PC-9 (cell line): ENCODE results near the gene FAM184B. TPM values are rescaled to one million over a fixed set of nuclear protein-coding genes. Genes with fewer than 3 reads are reported as not detected.

Experiments
- BruUV-seq: library from RNA; stranded (reverse); fragments of 400-500 nt; replicated peaks from 2 replicates; lab custom pipeline; 2021; lab: Mats Ljungman, UMichigan
- CTCF ChIA-PET: fragments of 300-600 bp; sonication (Branson Sonifier 250); formaldehyde crosslinking; loops from one replicate; lab custom pipeline; 2022; ENCODE audit warnings: antibody characterized with exemption; lab: Charles Lee
- POLR2A ChIA-PET: fragments of 300-600 bp; sonication (Branson Sonifier 250); formaldehyde crosslinking; loops from one replicate; lab custom pipeline; 2022; ENCODE audit warnings: antibody characterized with exemption; ENCODE audit not compliant: unreplicated experiment; lab: Charles Lee
- DNase-seq, 2 experiments: peaks; one replicate each; pipeline versions ENCODE4 v3.0.0 to v3.0.0-alpha.2; 2015 to 2022; ENCODE audit warnings: mixed read lengths in 1 of 2
- H2AFZ ChIP-seq: fragments of 200-600 bp; sonication (generic); 2 replicates; pipeline ENCODE4 v1.8.1; 2017; ENCODE audit warnings: antibody characterized with exemption
- H3F3A ChIP-seq: fragments of 200-600 bp; sonication (generic); 2 replicates; pipeline ENCODE4 v1.8.1; 2017; ENCODE audit warnings: antibody characterized with exemption, mild to moderate bottlenecking, low read depth; ENCODE audit not compliant: insufficient read depth
- H3K27ac ChIP-seq: fragments of 200-600 bp; sonication (generic); 2 replicates; pipeline ENCODE4 v1.6.1; 2016; ENCODE audit warnings: mixed run types
- H3K27me3 ChIP-seq: fragments of 200-600 bp; sonication (generic); 2 replicates; pipeline ENCODE4 v1.6.1; 2016; ENCODE audit warnings: low read depth, mixed run types; ENCODE audit not compliant: insufficient read depth
- H3K36me3 ChIP-seq: fragments of 200-600 bp; sonication (generic); 2 replicates; pipeline ENCODE4 v1.6.1; 2016; ENCODE audit warnings: low read depth, mixed run types
- H3K4me1 ChIP-seq: fragments of 200-600 bp; sonication (generic); replicated peaks from 2 replicates; pipeline ENCODE4 v1.6.1; 2016; ENCODE audit warnings: mixed run types; ENCODE audit not compliant: insufficient read depth
- H3K4me2 ChIP-seq: fragments of 200-600 bp; sonication (generic); 2 replicates; pipeline ENCODE4 v1.6.1; 2017; ENCODE audit warnings: mixed run types
- H3K4me3 ChIP-seq: fragments of 200-600 bp; sonication (generic); 2 replicates; pipeline ENCODE4 v1.6.1; 2016; ENCODE audit warnings: mixed run types
- H3K79me2 ChIP-seq: fragments of 200-600 bp; sonication (generic); 2 replicates; pipeline ENCODE4 v1.6.1; 2017; ENCODE audit warnings: low read depth, mixed run types
- H3K9me2 ChIP-seq: fragments of 200-600 bp; sonication (generic); 2 replicates; pipeline ENCODE4 v1.8.1; 2017; ENCODE audit warnings: mild to moderate bottlenecking; ENCODE audit not compliant: insufficient read depth
- H3K9me3 ChIP-seq: fragments of 200-600 bp; sonication (generic); 2 replicates; pipeline ENCODE4 v1.8.1; 2016; ENCODE audit warnings: low read depth; ENCODE audit not compliant: insufficient read depth
- H4K20me1 ChIP-seq: fragments of 200-600 bp; sonication (generic); 2 replicates; pipeline ENCODE4 v1.8.1; 2017; ENCODE audit not compliant: insufficient read depth
- CTCF ChIP-seq: fragments of 200-600 bp; sonication (generic); conservative IDR thresholded peaks from 2 replicates; pipeline ENCODE4 v1.6.1; 2017; ENCODE audit warnings: mixed run types, antibody characterized with exemption, mild to moderate bottlenecking, moderate library complexity
- EZH2 ChIP-seq: fragments of 200-600 bp; sonication (generic); IDR thresholded peaks from 2 replicates; pipeline ENCODE4 v1.8.0; 2017; ENCODE audit warnings: antibody characterized with exemption, low read depth
- intact Hi-C: fragments of 100-400 bp; cut with micrococcal nuclease; formaldehyde crosslinking; loops from one replicate; pipeline ENCODE4 v1.10.0; 2022; ENCODE audit not compliant: unreplicated experiment
- total RNA-seq: library from RNA; stranded (reverse); gene quantifications from 2 replicates; pipeline ENCODE4 v1.2.3, GENCODE V29; 2021

The FAM184B gene
- total RNA-seq, 1 experiment from 2014 or later: not detected

GRCh38 chr4:17707671-17708070 lies 73.8 kb downstream of the FAM184B start:
- Histone ChIP-seq H3K79me2 (no peaks in the 10 kb centered on the region), H3F3A (no peaks in the 10 kb centered on the region), H3K27me3 (no peaks in the 10 kb centered on the region; the same call in 1 of the 2 replicates), H3K27ac (no peak overlapping the region), H2AFZ (no peak overlapping the region), H3K4me3 (no peak overlapping the region), H3K4me1 (no peaks in the 10 kb centered on the region), H3K9me2 (no peaks in the 10 kb centered on the region), H3K36me3 (no peaks in the 10 kb centered on the region), H3K9me3 (no peaks in the 10 kb centered on the region), H3K4me2 (no peak overlapping the region), H4K20me1 (no peaks in the 10 kb centered on the region)
- intact Hi-C loops: no loop called here
- no peak for DNase-seq
- no TSS peak for BruUV-seq
- CTCF ChIA-PET: no interaction called here
- TF ChIP-seq EZH2 (no peak), CTCF (no peak)
- POLR2A ChIA-PET: no interaction called here

- BruUV-seq: no TSS peak
- ChIA-PET CTCF (no interaction called here), POLR2A (no interaction called here)
- no peak overlapping the region for H3K4me3 ChIP-seq
- H3K4me2 ChIP-seq: no peak overlapping the region
- H2AFZ ChIP-seq: no peak overlapping the region
- no peaks in the 10 kb centered on the region for H4K20me1 ChIP-seq
- no peaks in the 10 kb centered on the region for H3K79me2 ChIP-seq
- TF ChIP-seq EZH2 (no peak), CTCF (no peak)
- H3K27ac ChIP-seq: no peak overlapping the region
- no peaks in the 10 kb centered on the region for H3K9me3 ChIP-seq
- H3K36me3 ChIP-seq: no peaks in the 10 kb centered on the region
- no peaks in the 10 kb centered on the region for H3K9me2 ChIP-seq
- H3K4me1 ChIP-seq: no peaks in the 10 kb centered on the region
- intact Hi-C loops: no loop called here
- no peak for DNase-seq
- no peaks in the 10 kb centered on the region for H3K27me3 ChIP-seq
- no peaks in the 10 kb centered on the region for H3F3A ChIP-seq
These were observed 76.3 kb downstream of the FAM184B start for GRCh38 chr4:17705107-17705506.

GRCh38 chr4:17704020-17704650 lies 77.3 kb downstream of the FAM184B start:
- no peak overlapping the region for H3K4me2 ChIP-seq
- POLR2A ChIA-PET: no interaction called here

More at GRCh38 chr4:17704020-17704650, 77.3 kb downstream of the FAM184B start:
- no peaks in the 10 kb centered on the region for H3K9me3 ChIP-seq
- no TSS peak for BruUV-seq
- no peaks in the 10 kb centered on the region for H3K79me2 ChIP-seq
- no peaks in the 10 kb centered on the region for H3K9me2 ChIP-seq
- no peak overlapping the region for H2AFZ ChIP-seq
- TF ChIP-seq EZH2: no peak
- no peak for TF ChIP-seq CTCF
- DNase-seq: no peak
- no peaks in the 10 kb centered on the region for H3F3A ChIP-seq
- CTCF ChIA-PET: no interaction called here
- H3K27me3 ChIP-seq: no peaks in the 10 kb centered on the region
- no peaks in the 10 kb centered on the region for H3K4me1 ChIP-seq
- intact Hi-C loops: no loop called here
- H3K36me3 ChIP-seq: no peaks in the 10 kb centered on the region
- no peak overlapping the region for H3K4me3 ChIP-seq
- no peaks in the 10 kb centered on the region for H4K20me1 ChIP-seq
- H3K27ac ChIP-seq: no peak overlapping the region
